ENCODE measurements around the gene GRIK1.

The GRIK1 gene

GRCh38 chr21:29741761-29742160, 198.0 kb downstream of the GRIK1 start:
- ATAC-seq (no peak), DNase-seq (ENCODE audit: low spot score in 2 of 2) (no peak)
- Mint-ChIP-seq H3K27ac (no peak overlapping the region), H3K9me3 (peaks cover 2% of the 10 kb centered on the region), H3K4me3 (no peak overlapping the region), H3K36me3 (no peaks in the 10 kb centered on the region), H3K4me1 (no peaks in the 10 kb centered on the region)

- no peaks in the 10 kb centered on the region for H3K36me3 Mint-ChIP-seq
- no peaks in the 10 kb centered on the region for H3K4me1 Mint-ChIP-seq
- H3K27ac Mint-ChIP-seq, result no peak overlapping the region
- no peak overlapping the region for H3K4me3 Mint-ChIP-seq
- H3K9me3 Mint-ChIP-seq, result peaks cover 8% of the 10 kb centered on the region
- DNase-seq (ENCODE audit: low spot score in 2 of 2), result no peak
- no peak for ATAC-seq
These were observed 200.6 kb downstream of the GRIK1 start for GRCh38 chr21:29739176-29739575.

GRCh38 chr21:29738730-29739129, 201.1 kb downstream of the GRIK1 start:
- H3K9me3 Mint-ChIP-seq, result peaks cover 8% of the 10 kb centered on the region
- ATAC-seq (no peak), DNase-seq (ENCODE audit: low spot score in 2 of 2) (no peak)
- no peaks in the 10 kb centered on the region for H3K36me3 Mint-ChIP-seq
- H3K4me3 Mint-ChIP-seq, result no peak overlapping the region
- H3K4me1 Mint-ChIP-seq, result no peaks in the 10 kb centered on the region
- no peak overlapping the region for H3K27ac Mint-ChIP-seq

GRCh38 chr21:29737186-29737585, 202.6 kb downstream of the GRIK1 start:
- H3K9me3 Mint-ChIP-seq, result peaks cover 8% of the 10 kb centered on the region

GRCh38 chr21:29730281-29730680, 209.5 kb downstream of the GRIK1 start:
- Mint-ChIP-seq H3K36me3 (no peaks in the 10 kb centered on the region), H3K27ac (no peak overlapping the region), H3K9me3 (peaks cover 13% of the 10 kb centered on the region), H3K4me3 (no peak overlapping the region), H3K4me1 (no peaks in the 10 kb centered on the region)
- no peak for DNase-seq (ENCODE audit: low spot score in 2 of 2)
- ATAC-seq, result no peak

More at GRCh38 chr21:29737186-29737585, 202.6 kb downstream of the GRIK1 start:
- Mint-ChIP-seq H3K4me1 (no peaks in the 10 kb centered on the region), H3K36me3 (no peaks in the 10 kb centered on the region), H3K27ac (no peak overlapping the region), H3K4me3 (no peak overlapping the region)
- DNase-seq (ENCODE audit: low spot score in 2 of 2) (no peak), ATAC-seq (no peak)

- H3K36me3 Mint-ChIP-seq, result no peaks in the 10 kb centered on the region
These were observed 213.8 kb downstream of the GRIK1 start for GRCh38 chr21:29726044-29726443.

GRCh38 chr21:29725025-29725736, 214.6 kb downstream of the GRIK1 start:
- DNase-seq (ENCODE audit: low spot score in 2 of 2) (no peak), ATAC-seq (no peak)
- no peak overlapping the region for H3K27ac Mint-ChIP-seq
- H3K36me3 Mint-ChIP-seq, result no peaks in the 10 kb centered on the region
- no peak overlapping the region for H3K4me3 Mint-ChIP-seq
- H3K9me3 Mint-ChIP-seq, result peaks cover 4% of the 10 kb centered on the region
- no peaks in the 10 kb centered on the region for H3K4me1 Mint-ChIP-seq

More at GRCh38 chr21:29726044-29726443, 213.8 kb downstream of the GRIK1 start:
- peaks cover 7% of the 10 kb centered on the region for H3K9me3 Mint-ChIP-seq
- H3K4me3 Mint-ChIP-seq, result no peak overlapping the region
- no peak overlapping the region for H3K27ac Mint-ChIP-seq
- DNase-seq (ENCODE audit: low spot score in 2 of 2) (no peak), ATAC-seq (no peak)
- no peaks in the 10 kb centered on the region for H3K4me1 Mint-ChIP-seq

GRCh38 chr21:29721964-29722363, 217.8 kb downstream of the GRIK1 start:
- no peak for ATAC-seq
- no peak for DNase-seq (ENCODE audit: low spot score in 2 of 2)
- H3K36me3 Mint-ChIP-seq, result no peaks in the 10 kb centered on the region
- H3K27ac Mint-ChIP-seq, result no peak overlapping the region
- H3K4me3 Mint-ChIP-seq, result no peak overlapping the region
- H3K9me3 Mint-ChIP-seq, result no peaks in the 10 kb centered on the region
- H3K4me1 Mint-ChIP-seq, result no peaks in the 10 kb centered on the region

GRCh38 chr21:29721221-29721620, 218.6 kb downstream of the GRIK1 start:
- H3K9me3 Mint-ChIP-seq, result peaks cover under 1% of the 10 kb centered on the region
- H3K36me3 Mint-ChIP-seq, result no peaks in the 10 kb centered on the region
- no peak overlapping the region for H3K27ac Mint-ChIP-seq
- H3K4me3 Mint-ChIP-seq, result no peak overlapping the region
- DNase-seq (ENCODE audit: low spot score in 2 of 2) (no peak), ATAC-seq (no peak)
- no peaks in the 10 kb centered on the region for H3K4me1 Mint-ChIP-seq

GRCh38 chr21:29719521-29719920, 220.3 kb downstream of the GRIK1 start:
- DNase-seq (ENCODE audit: low spot score in 2 of 2) (no peak), ATAC-seq (no peak)
- Mint-ChIP-seq H3K4me3 (no peak overlapping the region), H3K36me3 (no peaks in the 10 kb centered on the region), H3K4me1 (no peaks in the 10 kb centered on the region), H3K27ac (no peak overlapping the region), H3K9me3 (peaks cover 6% of the 10 kb centered on the region)

GRCh38 chr21:29718081-29718815, 221.5 kb downstream of the GRIK1 start:
- no peak for ATAC-seq

GRCh38 chr21:29717659-29718058, 222.1 kb downstream of the GRIK1 start:
- Mint-ChIP-seq H3K4me1 (no peaks in the 10 kb centered on the region), H3K36me3 (no peaks in the 10 kb centered on the region), H3K27ac (no peak overlapping the region), H3K4me3 (no peak overlapping the region), H3K9me3 (peaks cover 7% of the 10 kb centered on the region)
- ATAC-seq (no peak), DNase-seq (ENCODE audit: low spot score in 2 of 2) (no peak)

More at GRCh38 chr21:29718081-29718815, 221.5 kb downstream of the GRIK1 start:
- Mint-ChIP-seq H3K4me1 (no peaks in the 10 kb centered on the region), H3K9me3 (peaks cover 6% of the 10 kb centered on the region), H3K27ac (no peak overlapping the region), H3K36me3 (no peaks in the 10 kb centered on the region), H3K4me3 (no peak overlapping the region)
- DNase-seq (ENCODE audit: low spot score in 2 of 2), result no peak

GRCh38 chr21:29716753-29717152, 223.0 kb downstream of the GRIK1 start:
- H3K4me1 Mint-ChIP-seq, result no peaks in the 10 kb centered on the region
- H3K4me3 Mint-ChIP-seq, result no peak overlapping the region
- no peak overlapping the region for H3K27ac Mint-ChIP-seq
- no peaks in the 10 kb centered on the region for H3K36me3 Mint-ChIP-seq
- peaks cover 9% of the 10 kb centered on the region for H3K9me3 Mint-ChIP-seq
- ATAC-seq, result no peak
- DNase-seq (ENCODE audit: low spot score in 2 of 2), result no peak

GRCh38 chr21:29715089-29715488, 224.7 kb downstream of the GRIK1 start:
- DNase-seq (ENCODE audit: low spot score in 2 of 2) (no peak), ATAC-seq (no peak)
- peaks cover 12% of the 10 kb centered on the region for H3K9me3 Mint-ChIP-seq
- H3K4me1 Mint-ChIP-seq, result no peaks in the 10 kb centered on the region
- no peaks in the 10 kb centered on the region for H3K36me3 Mint-ChIP-seq
- no peak overlapping the region for H3K27ac Mint-ChIP-seq
- no peak overlapping the region for H3K4me3 Mint-ChIP-seq

GRCh38 chr21:29712818-29713217, 227.0 kb downstream of the GRIK1 start:
- DNase-seq (ENCODE audit: low spot score in 2 of 2) (no peak), ATAC-seq (no peak)
- Mint-ChIP-seq H3K36me3 (no peaks in the 10 kb centered on the region), H3K9me3 (peaks cover 12% of the 10 kb centered on the region), H3K4me3 (no peak overlapping the region), H3K27ac (no peak overlapping the region), H3K4me1 (no peaks in the 10 kb centered on the region)

- DNase-seq (ENCODE audit: low spot score in 2 of 2) (no peak), ATAC-seq (no peak)
- Mint-ChIP-seq H3K4me3 (no peak overlapping the region), H3K36me3 (no peaks in the 10 kb centered on the region), H3K4me1 (no peaks in the 10 kb centered on the region), H3K27ac (no peak overlapping the region), H3K9me3 (peaks cover 14% of the 10 kb centered on the region)
These were observed 228.6 kb downstream of the GRIK1 start for GRCh38 chr21:29711236-29711635.
